NCI-H2029 treated with DMSO at 0.1 percent for 48 hours (cell line): ENCODE measurements around the gene CDH23.
"Not testable (repeated sequence)": the region's sequence is repeated elsewhere in the genome, so short reads cannot be mapped to it uniquely, and the experiment has no call there.

Experiments
- DNase-seq: peaks from one replicate; lab custom pipeline; 2025; lab: John Stamatoyannopoulos, UW

The CDH23 gene

GRCh38 chr10:71396711-71397295 is at the start of gene CDH23:
CDH23 (plus strand) TSS chr10:71396920; CDS start chr10:71439832, 42,912 bp downstream.
- no peak for DNase-seq

DNA sequence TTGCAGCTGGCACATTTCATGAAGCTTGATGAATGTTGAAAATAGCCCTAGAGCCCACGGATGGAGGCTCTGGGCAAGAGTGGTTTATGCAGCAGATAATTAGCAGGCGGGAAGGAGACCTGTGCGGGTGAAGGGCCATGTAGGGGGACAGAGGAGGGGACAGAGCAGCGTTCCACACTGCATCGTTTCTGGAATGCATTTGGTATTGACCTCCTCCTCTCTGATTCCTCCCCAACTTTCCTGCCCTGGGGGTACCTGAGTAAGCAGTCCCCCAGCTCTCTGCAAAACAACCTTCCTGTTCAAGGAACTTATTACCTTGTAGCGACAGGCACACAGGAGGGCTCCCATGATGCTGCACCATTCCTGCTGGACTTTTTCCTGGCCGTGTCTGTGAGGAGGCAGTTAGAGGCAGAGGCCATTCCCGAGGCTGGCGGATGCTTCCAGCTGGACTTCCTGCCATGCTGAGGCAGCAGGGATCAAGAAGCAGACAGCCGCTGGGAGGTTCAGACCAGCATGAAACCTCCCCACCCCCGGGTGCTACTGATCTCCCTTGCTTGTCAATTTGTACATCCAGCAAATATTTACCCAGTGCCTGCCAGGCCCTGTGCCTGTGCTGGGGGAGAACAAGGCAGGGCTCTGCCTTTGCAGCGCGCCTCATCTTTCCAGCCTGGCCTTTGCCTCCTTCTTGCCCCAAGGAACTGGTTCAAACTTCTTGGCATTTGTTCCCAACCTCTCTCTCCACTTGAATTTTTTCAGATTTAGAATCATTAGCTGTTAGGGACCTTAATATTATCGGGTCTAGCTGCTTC is 48.9 kb upstream of the CDH23 start:
- DNase-seq: no peak

GRCh38 chr10:71348850-71349249 is 47.9 kb upstream of the CDH23 start:
- no peak for DNase-seq

- no peak for DNase-seq
Measured at GRCh38 chr10:71349406-71349805, 47.3 kb upstream of the CDH23 start.

GRCh38 chr10:71351087-71351486 is 45.6 kb upstream of the CDH23 start:
- DNase-seq: no peak

- DNase-seq: peak; percentile 23
Measured at GRCh38 chr10:71351628-71352319, 44.9 kb upstream of the CDH23 start.

GRCh38 chr10:71353639-71354038 is 43.1 kb upstream of the CDH23 start:
- DNase-seq: no peak

GRCh38 chr10:71354776-71355175 is 41.9 kb upstream of the CDH23 start:
- no peak for DNase-seq

DNA sequence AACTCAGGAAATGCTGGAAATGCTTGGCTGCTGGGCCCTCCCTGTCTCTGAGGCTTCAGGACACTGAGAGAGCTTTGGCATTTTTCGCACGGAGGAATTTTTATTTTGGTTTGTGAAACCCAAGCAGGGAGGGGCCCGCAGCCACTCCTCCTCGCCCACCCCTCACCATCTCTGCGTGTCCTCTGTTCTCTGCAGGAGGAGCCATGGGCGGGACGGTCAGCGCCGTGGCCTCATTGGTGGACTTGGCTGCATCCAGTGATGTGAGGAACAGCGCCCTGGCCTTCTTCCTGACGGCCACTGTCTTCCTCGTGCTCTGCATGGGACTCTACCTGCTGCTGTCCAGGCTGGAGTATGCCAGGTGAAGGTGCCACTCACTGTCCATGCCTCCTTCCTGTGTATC is 40.8 kb upstream of the CDH23 start:
- no peak for DNase-seq

GRCh38 chr10:71357792-71358265 is 38.9 kb upstream of the CDH23 start:
- no peak for DNase-seq

GRCh38 chr10:71358277-71358676 is 38.4 kb upstream of the CDH23 start:
- DNase-seq: no peak

DNA sequence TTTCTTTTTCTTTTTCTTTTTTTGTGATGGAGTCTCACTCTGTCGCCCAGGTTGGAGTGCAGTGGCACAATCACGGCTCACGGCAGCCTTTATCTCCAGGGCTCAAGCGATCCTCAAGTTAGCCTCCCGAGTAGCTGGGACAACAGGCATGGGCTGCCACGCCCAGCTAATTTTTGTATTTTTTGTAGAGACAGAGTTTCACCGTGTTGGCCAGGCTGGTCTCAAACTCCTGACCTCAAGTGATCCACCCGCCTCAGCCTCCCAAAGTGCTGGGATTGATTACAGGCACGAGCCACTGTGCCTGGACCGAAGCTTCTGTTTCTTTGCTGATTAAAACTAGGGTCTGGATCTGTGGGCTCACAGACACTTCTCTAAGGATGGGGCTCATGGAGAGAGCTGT is 37.8 kb upstream of the CDH23 start:
- DNase-seq: not testable (repeated sequence)

DNA sequence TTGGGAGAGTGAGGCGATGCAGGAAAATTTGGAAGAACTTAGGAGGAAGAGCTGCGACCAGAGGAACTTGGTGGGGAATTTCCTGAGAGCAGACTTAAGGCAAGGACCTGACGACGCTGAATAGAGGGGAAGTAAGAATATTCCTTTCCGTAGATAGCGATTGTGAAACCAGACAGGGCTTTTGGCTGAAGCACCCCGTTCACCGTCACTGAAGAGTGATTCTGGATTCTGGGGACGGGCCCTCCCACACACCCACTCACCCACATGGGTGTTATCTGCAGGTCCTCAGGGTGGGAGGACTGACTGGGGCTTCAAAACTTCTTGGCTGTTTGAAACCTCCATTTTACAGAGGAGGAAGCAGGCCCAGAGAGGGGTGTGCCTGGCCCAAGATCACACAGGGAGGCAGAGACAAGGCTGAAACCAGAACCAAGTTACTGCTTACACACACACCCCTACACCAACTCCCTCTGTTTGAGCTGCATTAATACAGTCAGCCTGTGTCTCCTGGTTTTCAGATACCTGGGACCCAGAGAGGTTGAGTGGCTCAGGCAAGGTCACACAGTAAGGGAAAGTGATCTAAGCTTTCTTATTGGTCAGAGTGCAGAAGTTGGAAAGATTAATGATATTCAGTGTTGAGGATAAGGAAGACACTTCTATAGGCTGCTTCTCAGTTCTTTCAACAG is 37.2 kb upstream of the CDH23 start:
- DNase-seq: no peak

GRCh38 chr10:71360735-71361134 is 36.0 kb upstream of the CDH23 start:
- no peak for DNase-seq

DNA sequence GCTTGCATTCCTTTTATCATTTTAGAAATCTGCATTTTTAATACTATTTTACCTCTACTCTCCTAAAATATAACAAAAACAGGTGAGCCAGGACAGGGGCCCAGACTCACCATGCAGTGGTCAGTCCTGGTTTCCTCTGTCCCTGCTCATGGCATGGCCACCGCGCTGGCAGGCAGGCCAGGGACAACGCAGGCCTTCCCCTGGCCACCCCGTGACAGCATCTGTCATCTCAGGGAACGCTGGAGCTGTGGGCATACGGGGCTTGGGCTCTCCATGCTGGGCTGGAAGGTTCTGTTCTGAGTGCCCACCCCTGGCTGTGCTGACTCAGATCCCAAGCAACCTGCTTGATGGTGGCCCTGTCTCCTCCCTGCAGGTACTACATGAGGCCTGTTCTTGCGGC is 35.1 kb upstream of the CDH23 start:
- no peak for DNase-seq

- no peak for DNase-seq
Measured at GRCh38 chr10:71362141-71362540, 34.6 kb upstream of the CDH23 start.

DNA sequence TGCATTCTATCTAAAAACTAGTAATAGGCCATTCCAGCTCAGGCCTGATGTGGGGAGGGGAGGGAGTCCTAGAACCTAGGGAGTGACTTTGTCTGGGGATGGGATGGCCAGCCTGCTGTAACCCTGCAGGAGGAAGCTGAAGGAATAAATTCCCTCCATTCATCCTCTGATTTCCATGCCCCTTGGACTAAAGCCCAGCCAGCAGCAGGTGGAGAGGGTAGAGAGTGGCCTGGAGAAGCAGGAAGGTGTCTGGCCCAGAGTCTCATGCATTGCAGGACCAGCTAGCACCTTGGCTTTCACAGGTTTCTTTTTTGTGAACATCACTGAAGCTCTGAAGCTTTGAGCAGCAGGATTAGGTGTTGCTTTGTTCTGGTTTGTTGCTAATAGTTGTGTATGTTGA is 32.8 kb upstream of the CDH23 start:
- DNase-seq: peak; percentile 41

GRCh38 chr10:71365366-71365765 is 31.4 kb upstream of the CDH23 start:
- DNase-seq: no peak

DNA sequence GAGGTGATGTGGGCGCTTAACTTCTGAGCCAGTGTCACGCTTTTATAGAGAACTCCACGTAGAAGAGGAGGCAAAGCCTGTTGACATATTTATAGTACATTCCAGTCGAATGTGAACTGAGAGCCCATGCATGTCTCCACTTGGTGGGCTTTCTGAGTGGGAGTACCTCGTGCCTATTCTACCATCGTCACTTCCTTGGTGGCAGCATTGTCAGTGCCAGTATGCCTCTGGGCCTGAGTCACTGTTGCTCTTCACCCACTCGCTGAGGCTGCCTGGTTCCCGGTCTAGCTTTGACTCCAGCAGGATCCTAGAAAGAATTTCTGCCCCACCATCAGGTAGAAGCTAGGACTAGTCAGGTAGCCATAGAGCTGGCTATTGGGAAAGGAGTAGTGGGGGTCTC is 30.0 kb upstream of the CDH23 start:
- DNase-seq: no peak

DNA sequence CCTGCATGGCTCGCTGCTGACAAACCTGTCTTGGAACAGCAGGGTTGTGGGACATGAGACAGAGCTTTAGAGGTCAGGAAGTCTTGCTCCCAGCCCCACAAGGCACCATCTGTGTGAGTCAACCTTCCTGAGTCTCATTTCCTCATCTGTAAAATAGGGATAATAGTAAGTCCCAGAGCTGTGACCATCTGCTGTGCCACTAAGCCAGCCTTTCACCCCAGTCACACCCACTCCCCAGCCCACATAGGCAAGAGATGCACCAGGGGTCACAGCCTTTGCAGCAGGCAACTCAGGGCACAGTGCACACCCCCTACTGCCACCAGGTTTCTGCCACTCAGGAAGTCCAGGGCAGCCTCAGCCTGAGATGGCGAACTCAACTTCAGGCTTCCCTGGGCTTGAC is 29.4 kb upstream of the CDH23 start:
- DNase-seq: no peak

DNA sequence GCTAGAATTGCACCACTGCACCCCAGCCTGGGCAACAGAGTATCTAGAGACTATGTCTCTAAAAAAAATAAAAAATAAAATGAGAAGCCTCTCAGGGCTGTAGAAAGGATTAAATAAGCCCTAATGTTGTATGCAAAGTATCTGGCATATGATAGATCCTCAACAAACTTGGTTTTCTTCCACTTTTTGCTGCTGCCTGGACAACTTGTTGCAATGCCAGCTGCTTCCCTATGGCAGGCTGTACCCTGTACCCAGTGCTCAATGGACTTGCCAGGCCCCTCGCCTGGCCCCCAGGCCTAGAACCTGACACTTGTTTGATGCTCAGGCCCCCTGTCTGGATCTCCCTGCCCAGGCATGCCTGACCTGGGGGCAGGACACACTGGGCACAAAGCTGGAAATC is 28.5 kb upstream of the CDH23 start:
- DNase-seq: no peak

GRCh38 chr10:71368643-71369042 is 28.1 kb upstream of the CDH23 start:
- peak; percentile 3 for DNase-seq
